Mesenchymal stem cell (in vitro differentiated cells and primary cell): ENCODE results near the gene SLC16A8.

Experiments
- DNase-seq: peaks from one replicate; pipeline ENCODE4 v3.0.0-alpha.2; 2013
- H2AFZ ChIP-seq: one replicate; pipeline ENCODE4 v1.6.1; 2013; ENCODE audit warnings: low read depth, mild to moderate bottlenecking, control low read depth, inconsistent platforms, low read length, moderate library complexity
- H2AK5ac ChIP-seq: 2 replicates; pipeline ENCODE4 v1.6.1; 2013; ENCODE audit warnings: low read length, moderate library complexity, mild to moderate bottlenecking, inconsistent platforms; ENCODE audit not compliant: severe bottlenecking
- H2BK120ac ChIP-seq: one replicate; pipeline ENCODE4 v1.6.1; 2013; ENCODE audit warnings: low read depth, mild to moderate bottlenecking, inconsistent platforms, low read length, moderate library complexity
- H2BK12ac ChIP-seq, 2 experiments: one replicate each; pipeline ENCODE4 v1.6.1; 2013; ENCODE audit warnings: inconsistent platforms in 2 of 2, low read length in 2 of 2, mild to moderate bottlenecking in 2 of 2, moderate library complexity in 2 of 2, control low read depth in 1 of 2
- H2BK15ac ChIP-seq: one replicate; pipeline ENCODE4 v1.6.1; 2013; ENCODE audit warnings: mild to moderate bottlenecking, low read depth, inconsistent platforms; ENCODE audit not compliant: poor library complexity, severe bottlenecking
- H2BK5ac ChIP-seq: 2 replicates; pipeline ENCODE4 v1.6.1; 2013; ENCODE audit warnings: low read depth, mild to moderate bottlenecking, low read length, control low read depth, inconsistent platforms; ENCODE audit not compliant: poor library complexity, severe bottlenecking
- H3K14ac ChIP-seq, 2 experiments: one replicate each; pipeline ENCODE4 v1.6.1; 2013; ENCODE audit warnings: inconsistent platforms in 2 of 2, low read length in 2 of 2, control low read depth in 1 of 2, mild to moderate bottlenecking in 1 of 2, moderate library complexity in 1 of 2
- H3K18ac ChIP-seq, 2 experiments: one replicate each; pipeline ENCODE4 v1.6.1; 2013; ENCODE audit warnings: inconsistent platforms in 2 of 2, low read length in 2 of 2, control low read depth in 1 of 2, low read depth in 1 of 2, mild to moderate bottlenecking in 1 of 2
- H3K23ac ChIP-seq, 2 experiments: one replicate each; pipeline ENCODE4 v1.6.1; 2013; ENCODE audit warnings: inconsistent platforms in 2 of 2, low read length in 2 of 2, mild to moderate bottlenecking in 2 of 2, moderate library complexity in 2 of 2, control low read depth in 1 of 2
- H3K27ac ChIP-seq: 2 replicates; pipeline ENCODE4 v1.5.1; 2013; ENCODE audit warnings: mild to moderate bottlenecking, moderate library complexity, low read length, control low read depth, inconsistent platforms; ENCODE audit not compliant: poor library complexity, severe bottlenecking
- H3K27me3 ChIP-seq, 2 experiments: 2 replicates each; pipeline versions ENCODE4 v1.6.1 to v1.7.0; 2013; ENCODE audit warnings: low read length in 2 of 2, mild to moderate bottlenecking in 2 of 2, moderate library complexity in 2 of 2, control low read depth in 1 of 2, inconsistent platforms in 1 of 2; ENCODE audit not compliant: control insufficient read depth in 1 of 2, insufficient read depth in 1 of 2
- H3K36me3 ChIP-seq, 2 experiments: 2 replicates each; pipeline versions ENCODE4 v1.6.1 to v1.7.0; 2013; ENCODE audit warnings: low read length in 2 of 2, control low read depth in 1 of 2, inconsistent platforms in 1 of 2, low read depth in 1 of 2, mild to moderate bottlenecking in 1 of 2; ENCODE audit not compliant: insufficient read depth in 2 of 2, control insufficient read depth in 1 of 2
- H3K4ac ChIP-seq, 2 experiments: one replicate each; pipeline ENCODE4 v1.6.1; 2013; ENCODE audit warnings: inconsistent platforms in 2 of 2, low read length in 2 of 2, mild to moderate bottlenecking in 2 of 2, moderate library complexity in 2 of 2, control low read depth in 1 of 2, low read depth in 1 of 2
- H3K4me1 ChIP-seq: 2 replicates; pipeline ENCODE4 v1.6.1; 2013; ENCODE audit warnings: low read depth, low read length, control low read depth; ENCODE audit not compliant: control insufficient read depth, insufficient read depth
- H3K4me2 ChIP-seq: 2 replicates; pipeline ENCODE4 v1.6.1; 2013; ENCODE audit warnings: low read length, mild to moderate bottlenecking, inconsistent platforms; ENCODE audit not compliant: poor library complexity, severe bottlenecking
- H3K4me3 ChIP-seq, 2 experiments: 2 replicates each; pipeline versions ENCODE4 v1.5.1 to v1.7.0; 2013; ENCODE audit warnings: low read length in 2 of 2, mild to moderate bottlenecking in 2 of 2, control low read depth in 1 of 2, low read depth in 1 of 2; ENCODE audit not compliant: insufficient read depth in 1 of 2
- H3K79me1 ChIP-seq: replicated peaks from 2 replicates; pipeline ENCODE4 v1.6.1; 2013; ENCODE audit warnings: mild to moderate bottlenecking, control low read depth, low read length, inconsistent platforms; ENCODE audit not compliant: poor library complexity, severe bottlenecking
- H3K9ac ChIP-seq: 2 replicates; pipeline ENCODE4 v1.7.0; 2013; ENCODE audit warnings: mild to moderate bottlenecking, low read length, moderate library complexity
- H3K9me3 ChIP-seq: 2 replicates; pipeline ENCODE4 v1.7.0; 2013; ENCODE audit warnings: mild to moderate bottlenecking, low read length; ENCODE audit not compliant: control insufficient read depth
- H4K8ac ChIP-seq: one replicate; pipeline ENCODE4 v1.6.1; 2013; ENCODE audit warnings: inconsistent platforms, mild to moderate bottlenecking, low read length, moderate library complexity
- H4K91ac ChIP-seq: one replicate; pipeline ENCODE4 v1.6.1; 2013; ENCODE audit warnings: mild to moderate bottlenecking, low read length, inconsistent platforms
- WGBS: methylation state at CpG from one replicate; pipeline ENCODE4 v1.1.7; 2013; ENCODE audit warnings: mixed read lengths; 5-methylcytosine and 5-hydroxymethylcytosine counted together

SLC16A8 gene

DNA sequence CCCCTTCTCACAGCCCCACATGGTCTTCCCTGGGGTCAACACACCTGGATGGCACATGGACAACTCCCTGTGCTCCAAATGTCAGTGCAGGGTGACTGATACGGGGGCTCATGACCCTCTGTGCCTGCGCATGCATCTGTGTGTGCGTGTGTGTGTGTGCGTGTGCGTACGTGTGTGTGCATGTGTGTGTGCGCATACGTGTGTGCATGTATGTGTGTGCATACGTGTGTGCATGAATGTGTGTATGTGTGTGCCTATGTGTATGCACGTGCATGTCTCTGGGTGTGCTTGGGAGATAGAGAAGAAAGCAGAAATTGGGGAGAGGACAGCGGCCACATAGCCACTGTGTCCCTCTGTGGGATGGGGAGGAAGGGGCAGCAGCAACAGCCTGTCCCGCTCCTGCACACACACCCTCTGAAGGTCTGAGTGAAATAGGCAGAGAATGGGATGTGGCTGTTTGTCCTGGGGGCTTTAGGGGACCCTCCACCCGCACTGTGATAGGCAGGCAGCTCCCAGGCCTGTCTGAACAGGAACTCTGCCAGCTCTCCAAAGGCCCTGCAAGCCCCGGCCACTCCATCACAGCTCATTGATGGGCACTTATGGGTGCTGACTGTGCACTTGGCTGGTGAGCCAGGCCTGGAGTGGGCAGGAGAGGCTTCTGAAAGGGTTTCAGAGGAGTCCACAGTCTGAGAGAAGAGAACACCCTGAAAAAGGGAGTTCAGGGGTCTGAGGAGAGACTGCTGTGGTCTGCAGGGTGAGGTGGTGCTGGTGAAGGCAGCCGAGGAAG lies 55.4 kb downstream of the SLC16A8 start:
- Histone ChIP-seq H3K9ac (no peak overlapping the region), H3K36me3 (no peaks in the 10 kb centered on the region), H2BK120ac (no peak overlapping the region), H2BK12ac (no peak overlapping the region), H3K14ac (no peak overlapping the region), H3K27me3 (peaks cover 18 to 25% of the 10 kb centered on the region in 2 experiments), H3K4me2 (no peak overlapping the region), H3K4me3 (no peak overlapping the region), H2AK5ac (no peak overlapping the region), H3K79me1 (no peaks in the 10 kb centered on the region), H3K27ac (no peak overlapping the region), H3K4ac (no peak overlapping the region), H2BK5ac (no peak overlapping the region), H3K23ac (no peak overlapping the region), H4K91ac (no peak overlapping the region), H2AFZ (no peak overlapping the region), H3K18ac (no peak overlapping the region), H3K4me1 (peaks cover 21% of the 10 kb centered on the region), H4K8ac (no peak overlapping the region), H2BK15ac (no peak overlapping the region), H3K9me3 (no peaks in the 10 kb centered on the region)
- DNase-seq: no peak
- 92% methylated on average over 15 of the region's 15 CpGs for WGBS
